ENCODE results near the gene TMTC2.
A peak's percentile ranks its signal among the peaks of the same experiment; 100 is the strongest.
"Not testable (repeated sequence)": the region's sequence is repeated elsewhere in the genome, so short reads cannot be mapped to it uniquely, and the experiment has no call there.

Gene TMTC2

DNA sequence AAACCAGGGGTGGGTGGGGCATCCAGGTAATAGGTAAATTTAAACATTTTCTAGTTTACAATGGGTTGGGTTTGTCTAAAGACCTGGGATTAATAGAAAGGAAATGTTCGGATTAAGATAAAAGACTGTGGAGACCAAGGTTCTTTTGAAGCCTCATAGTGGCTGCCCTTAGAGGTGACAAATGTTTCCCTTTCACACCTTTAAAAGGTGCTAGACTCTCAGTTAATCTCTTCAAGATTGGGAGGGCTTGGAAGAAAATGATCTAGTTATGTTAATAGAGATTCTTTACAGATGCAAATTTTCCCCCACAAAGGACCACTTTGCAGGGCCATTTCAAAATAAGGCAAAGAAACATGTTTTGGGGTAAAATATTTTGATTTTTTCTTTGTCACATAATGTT is 39.0 kb downstream of the TMTC2 start:
- DNase-seq (ENCODE audit: low read depth, low spot score), result no peak

DNA sequence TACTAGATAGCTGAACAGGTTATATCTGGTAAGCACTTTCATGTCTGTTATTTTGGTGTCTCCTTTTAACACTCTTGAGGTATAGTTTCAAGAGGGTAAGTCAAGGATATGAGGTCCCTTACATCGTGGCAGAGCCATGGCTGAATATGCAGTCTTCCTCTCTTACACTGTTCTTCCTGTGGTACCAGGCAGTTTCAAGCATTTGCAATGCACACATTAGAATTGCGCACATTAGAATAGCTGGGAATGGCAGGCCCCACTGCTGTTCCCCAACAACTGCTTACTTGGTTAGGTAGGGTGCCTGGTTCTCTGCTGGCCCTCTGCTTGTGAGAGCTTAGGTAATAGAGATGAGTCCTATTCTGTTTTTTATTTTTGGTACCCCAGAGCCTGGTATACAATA is 41.2 kb downstream of the TMTC2 start:
- no peak for DNase-seq (ENCODE audit: low read depth, low spot score)

DNA sequence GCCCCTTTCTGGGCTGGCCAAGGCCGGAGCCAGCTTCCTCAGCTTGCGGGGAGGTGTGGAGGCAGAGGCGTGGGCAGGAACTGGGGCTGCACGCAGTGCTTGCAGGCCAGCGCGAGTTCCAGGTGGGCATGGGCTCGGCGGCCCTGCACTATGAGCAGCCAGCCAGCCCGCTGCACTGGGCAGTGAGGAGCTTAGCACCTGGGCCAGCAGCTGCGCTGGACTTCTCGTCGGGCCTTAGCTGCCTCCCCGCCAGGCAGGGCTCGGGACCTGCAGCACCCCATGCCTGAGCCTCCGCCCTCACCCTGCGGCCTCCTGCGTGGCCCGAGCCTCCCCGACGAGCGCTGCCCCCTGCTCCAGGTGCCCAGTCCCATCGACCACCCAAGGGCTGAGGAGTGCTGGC is 42.0 kb downstream of the TMTC2 start:
- no peak for DNase-seq (ENCODE audit: low read depth, low spot score)

DNA sequence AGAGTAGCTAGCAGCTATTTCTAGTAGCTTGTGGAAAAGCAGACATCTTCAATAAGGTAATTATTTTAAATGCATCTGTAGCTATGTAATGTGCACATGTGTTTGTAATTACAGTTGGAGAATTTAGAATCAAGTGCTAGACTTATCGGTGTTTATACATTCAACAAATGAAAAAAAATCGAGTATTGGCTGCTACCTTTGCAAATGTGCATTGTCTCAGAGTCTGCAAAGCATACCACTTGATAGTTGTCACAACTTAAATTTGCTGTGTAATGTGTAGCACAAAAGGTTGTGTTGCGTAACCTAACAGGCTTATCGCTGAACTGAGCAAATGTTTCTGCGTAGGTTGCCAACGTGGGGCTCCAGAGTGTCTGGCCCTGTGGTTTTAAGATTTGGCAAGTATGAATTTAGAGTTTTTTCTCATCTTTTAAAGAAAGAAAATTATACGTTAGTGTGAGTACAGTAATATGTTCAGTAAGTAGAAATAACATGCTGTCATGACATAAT is 44.3 kb downstream of the TMTC2 start:
- peak; percentile 46 for DNase-seq (ENCODE audit: low read depth, low spot score)

DNA sequence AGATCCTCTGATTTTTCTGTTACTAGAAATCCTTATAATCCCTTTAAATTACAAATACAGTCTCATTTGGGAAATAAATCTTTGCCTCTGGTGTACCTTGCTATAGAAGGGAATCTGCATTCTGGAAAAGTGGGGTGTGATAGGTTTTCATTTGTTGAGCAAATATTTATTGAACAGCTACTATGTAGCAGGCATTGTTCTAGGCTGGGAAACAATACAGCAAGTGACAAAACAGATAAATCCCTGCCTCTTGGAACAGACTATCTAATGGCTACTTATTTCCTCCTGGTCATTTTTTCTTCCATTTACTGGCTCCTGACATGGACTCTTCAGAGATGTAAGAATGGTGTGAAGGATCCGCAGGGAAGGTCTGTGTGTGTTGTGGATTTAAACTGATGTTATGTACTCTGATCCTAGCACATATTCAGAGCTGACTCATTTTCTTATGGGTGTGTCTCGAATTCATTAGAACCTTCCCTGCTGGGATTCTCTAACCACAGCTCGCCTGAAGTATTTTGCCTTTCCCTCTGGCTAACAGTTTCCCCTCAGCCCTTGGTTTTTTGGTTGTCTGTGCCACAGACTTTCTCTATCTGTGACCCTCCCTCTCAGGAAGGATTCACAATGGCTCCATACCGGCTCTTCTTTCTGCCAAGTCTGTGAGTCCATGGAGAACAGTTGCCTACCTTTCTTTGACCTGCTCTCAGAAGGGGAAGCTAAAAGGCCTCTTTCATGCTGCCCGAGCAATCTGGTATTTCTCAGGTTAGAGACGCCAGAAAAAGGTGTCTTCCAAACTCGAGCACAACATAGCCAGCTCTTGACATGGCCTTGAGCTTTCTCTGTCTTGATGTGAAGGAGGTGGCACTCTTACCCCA is 53.7 kb downstream of the TMTC2 start:
- DNase-seq (ENCODE audit: low read depth, low spot score), result peak; percentile 88

DNA sequence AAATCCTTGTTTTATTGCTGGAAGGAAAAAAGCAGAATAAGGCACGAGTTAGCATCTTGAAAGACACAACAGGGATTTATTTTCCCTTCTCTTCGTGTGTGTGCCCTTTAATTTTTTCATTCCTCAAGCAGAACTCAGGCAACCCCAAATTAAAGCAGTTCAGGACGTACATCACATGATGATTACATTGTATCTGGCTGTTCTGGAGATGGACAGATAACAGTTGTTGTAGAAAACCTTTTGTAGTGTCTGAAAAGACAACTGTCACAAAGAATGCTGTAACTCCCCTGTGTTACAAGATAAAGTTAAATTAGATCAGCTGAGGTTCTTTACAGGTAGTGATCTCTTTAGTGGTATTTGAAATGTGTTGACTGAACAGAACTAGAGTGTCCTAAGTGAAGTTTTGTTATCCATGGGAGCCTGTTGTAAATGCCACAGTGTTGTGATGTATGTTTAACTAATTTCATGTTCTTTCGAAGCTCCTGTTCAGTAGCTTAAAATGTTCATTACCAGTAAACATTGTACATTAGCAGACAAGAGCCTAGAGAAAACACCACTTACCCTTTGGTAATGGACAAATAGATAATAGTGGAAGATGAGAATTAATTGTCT is 58.5 kb downstream of the TMTC2 start:
- DNase-seq (ENCODE audit: low read depth, low spot score), result no peak

DNA sequence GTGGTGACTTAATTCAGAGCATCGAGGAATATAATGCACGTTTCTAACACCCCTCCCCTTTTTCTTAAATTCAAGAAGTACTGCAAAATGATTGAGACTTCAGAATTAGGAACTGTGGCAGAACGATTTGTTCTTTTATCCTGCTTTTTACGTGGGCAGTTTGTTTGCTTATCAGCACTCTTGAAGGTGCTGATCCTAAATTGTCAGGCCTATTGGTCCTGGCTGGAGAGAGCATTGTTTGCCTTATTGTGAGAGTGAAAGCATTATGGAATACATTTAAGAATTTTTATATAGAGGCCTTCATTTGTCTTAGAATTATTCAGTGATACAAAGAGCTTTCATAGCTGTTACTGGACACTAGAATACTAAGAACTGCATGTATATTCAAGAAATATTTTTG is 59.1 kb downstream of the TMTC2 start:
- no peak for DNase-seq (ENCODE audit: low read depth, low spot score)

DNA sequence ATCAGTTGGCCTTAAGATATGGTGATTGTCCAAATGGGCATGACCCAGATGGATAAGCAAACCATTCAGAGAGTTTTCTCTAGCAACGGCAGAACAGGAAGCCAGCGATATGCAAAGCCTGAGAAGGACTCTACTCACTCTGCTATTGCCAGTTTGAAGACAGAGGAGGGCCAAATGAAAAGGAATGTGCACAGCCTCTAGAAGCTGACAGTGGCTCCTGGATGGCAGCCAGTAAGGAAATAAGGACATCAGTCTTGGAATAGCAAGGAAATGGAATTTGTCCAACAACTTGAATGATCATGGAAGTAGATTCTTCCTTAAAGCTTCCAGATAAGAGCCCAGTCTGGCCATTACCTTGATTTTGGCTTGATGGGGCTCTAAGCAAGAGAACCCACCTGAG is 60.0 kb downstream of the TMTC2 start:
- DNase-seq (ENCODE audit: low read depth, low spot score), result no peak

DNA sequence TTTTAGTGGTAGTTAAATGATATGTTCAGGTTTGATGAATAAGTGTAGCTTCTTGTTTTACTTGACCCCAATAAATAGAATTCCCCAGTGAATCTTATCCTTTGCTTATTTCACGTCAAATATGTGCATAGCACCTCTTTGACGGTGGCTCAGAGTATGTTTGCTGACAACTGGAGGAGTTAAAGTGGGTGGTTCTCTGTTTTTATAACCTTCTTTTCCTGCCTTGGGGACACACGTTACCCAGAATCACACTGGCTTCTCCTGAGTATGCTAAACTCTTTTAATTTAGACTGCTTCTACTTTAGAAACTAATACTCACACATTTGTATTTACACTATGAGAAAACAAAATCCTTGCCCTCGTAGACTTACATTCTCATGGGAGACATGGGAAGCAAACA is 62.3 kb downstream of the TMTC2 start:
- no peak for DNase-seq (ENCODE audit: low read depth, low spot score)

DNA sequence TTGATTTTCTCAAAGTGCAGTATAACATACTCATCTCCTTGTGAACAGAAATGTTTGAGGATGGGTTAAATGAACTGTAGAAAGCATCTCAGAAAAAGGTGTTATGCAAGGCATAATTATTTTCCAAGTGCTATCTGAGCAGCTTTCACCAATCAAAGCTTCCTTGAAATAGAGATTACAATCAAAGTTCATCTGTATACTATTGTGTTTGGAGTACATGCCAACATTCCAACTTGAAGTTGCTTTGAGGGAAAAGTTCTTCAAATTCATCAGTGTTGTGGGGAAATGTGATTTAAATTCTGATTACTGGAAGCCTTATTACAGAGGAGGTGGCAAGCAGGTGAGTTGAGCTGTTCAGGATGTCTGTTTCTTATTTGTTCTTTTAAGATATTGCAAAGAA is 68.2 kb downstream of the TMTC2 start:
- peak; percentile 16 for DNase-seq (ENCODE audit: low read depth, low spot score)

DNA sequence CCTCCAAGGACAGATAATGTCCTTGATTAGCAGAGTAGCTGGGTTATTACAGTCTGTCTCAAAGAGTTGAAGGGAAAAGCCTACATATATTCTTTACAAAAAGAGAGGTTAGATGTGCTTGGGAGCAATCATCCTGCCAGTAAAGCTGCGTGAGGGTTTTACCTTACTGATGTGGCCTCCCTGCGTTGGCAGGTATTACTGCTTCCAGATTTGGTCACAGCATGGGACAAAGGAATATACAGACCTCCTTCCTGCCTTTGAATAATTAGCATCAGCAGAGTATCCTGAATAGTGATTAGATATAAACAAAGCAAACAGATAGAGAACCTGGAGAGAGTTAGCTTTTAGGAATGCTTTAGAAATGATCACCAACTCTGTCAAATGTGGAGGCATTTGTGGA is 69.6 kb downstream of the TMTC2 start:
- DNase-seq (ENCODE audit: low read depth, low spot score), result no peak

DNA sequence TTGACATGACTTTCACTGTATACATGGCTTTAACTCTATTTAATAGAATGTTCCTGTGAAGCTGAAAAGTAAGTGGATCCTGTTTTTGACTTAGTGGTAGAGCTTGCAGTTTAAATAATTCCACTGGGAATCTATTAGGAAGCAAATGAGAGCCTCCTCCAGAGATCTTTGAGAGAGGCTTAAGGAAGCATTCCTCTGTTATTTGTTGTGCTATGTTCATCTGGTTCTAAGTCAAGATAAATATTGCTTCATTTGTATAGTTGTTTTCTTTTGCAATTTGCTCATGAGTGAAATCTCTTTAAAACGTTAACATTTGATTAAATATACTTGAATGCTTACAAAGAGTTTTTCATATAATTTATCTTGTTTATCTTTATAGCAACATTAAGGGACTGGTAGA is 70.4 kb downstream of the TMTC2 start:
- DNase-seq (ENCODE audit: low read depth, low spot score), result peak; percentile 17

DNA sequence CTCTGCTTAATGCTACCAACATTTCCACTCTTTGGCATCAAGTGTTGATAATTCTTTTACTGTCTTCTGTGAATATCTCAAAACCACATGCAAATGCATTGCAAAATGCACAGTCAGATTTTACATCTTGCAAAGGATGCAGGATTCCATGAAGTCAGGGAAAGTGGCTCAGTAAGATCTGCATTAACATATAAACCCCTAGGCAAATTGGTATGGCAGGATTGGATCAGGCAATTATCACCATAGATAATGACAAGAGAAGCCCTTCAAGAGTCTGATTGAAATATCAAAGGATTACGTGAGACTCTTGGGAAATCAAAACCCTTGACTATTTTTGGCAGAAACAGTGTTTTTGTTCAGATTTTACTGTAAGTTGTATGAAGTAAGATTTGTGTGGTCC is 71.0 kb downstream of the TMTC2 start:
- DNase-seq (ENCODE audit: low read depth, low spot score), result no peak

DNA sequence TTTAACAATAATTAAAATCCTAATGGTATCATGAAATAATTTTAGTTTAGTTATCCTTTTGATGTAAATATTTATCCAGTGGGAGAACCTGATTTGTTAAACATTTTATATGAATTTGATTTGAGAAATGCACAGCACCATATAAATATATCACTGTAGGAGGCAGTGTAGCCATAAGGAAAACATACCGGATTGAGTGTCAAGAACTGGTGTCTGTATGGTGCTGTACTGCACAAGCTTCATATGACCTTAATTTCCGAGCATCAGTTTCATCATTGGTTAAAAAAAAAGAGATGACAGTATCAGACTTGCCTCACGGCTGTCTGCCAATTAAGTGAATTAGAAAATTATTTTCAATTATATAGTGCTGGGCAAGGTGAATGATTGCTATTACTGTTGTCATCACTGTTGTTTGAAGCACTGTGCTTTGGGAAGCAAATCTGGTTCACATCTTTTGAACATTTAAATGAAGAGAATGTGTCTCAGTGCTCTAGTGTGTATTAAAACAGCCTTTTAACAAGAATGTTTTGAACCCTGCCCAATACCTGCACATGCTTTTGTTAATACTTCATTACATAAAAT is 72.1 kb downstream of the TMTC2 start:
- DNase-seq (ENCODE audit: low read depth, low spot score), result no peak

DNA sequence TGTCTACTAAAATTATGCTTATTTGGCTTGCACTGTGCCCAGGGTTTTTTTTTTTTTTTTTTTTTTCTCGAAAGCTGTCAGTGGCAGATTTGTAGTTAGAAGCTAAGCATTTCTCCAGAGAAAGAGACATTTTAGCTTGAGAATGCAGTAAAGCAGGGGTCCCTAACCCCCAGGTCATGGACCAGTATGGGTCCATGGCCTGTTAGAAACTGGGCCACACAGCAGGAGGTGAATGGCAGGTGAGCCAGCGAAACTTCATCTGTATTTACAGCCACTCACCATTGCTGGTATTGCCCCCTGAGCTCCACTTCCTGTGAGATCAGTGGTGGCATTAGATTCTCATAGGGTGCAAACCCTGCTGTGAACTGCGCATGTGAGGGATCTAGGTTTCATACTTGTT is 73.7 kb downstream of the TMTC2 start:
- DNase-seq (ENCODE audit: low read depth, low spot score), result no peak

DNA sequence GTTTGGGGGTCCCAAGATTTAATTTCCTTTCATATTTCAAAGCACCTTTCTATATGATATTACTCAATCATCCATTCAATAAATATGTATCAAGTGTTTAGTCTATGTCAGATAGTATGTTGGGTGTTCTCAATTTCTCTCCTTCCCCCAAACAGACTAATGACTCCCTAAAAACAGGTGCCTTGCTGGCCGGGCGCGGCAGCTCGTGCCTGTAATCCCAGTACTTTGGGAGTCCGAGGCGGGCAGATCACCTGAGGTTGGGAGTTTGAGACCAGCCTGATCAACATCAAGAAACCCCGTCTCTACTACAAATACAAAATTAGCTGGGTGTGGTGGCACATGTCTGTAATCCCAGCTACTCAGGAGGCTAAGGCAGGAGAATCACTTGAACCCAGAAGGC is 78.5 kb downstream of the TMTC2 start:
- not testable (repeated sequence) for DNase-seq (ENCODE audit: low read depth, low spot score)

DNA sequence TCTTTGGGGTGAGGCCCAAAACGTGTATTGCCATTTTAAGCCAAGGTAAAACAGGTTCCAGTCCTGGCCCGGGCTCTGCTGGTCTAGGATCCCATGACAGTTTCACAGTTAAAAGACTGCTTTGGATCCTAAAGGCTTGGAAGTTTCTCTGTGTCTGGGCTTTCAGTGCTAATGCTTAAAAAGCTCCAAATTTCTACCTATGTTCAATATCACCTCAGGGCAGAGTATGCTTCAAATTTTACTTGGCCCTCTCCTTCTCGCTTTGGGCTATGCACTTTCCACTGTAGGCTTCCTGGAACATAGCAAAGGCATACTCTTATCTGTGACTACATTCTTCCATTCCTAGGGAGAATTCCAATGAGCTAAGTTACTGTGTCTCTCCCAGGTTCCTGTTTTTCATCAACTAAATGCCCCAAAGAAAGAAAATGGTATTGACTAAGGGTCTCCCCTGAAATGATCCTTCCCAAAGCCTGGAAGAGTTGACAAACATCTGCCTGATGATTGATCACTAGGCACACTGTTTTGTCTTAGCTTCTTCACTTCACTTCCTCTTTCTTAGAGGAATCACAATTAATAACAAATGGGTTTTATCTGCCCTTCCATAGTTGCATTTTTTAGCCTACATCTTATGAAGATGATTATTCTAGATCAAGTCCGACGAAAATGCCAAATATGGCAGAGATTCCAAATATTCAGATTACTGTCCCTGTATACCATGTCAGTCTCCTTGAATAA is 79.4 kb downstream of the TMTC2 start:
- DNase-seq (ENCODE audit: low read depth, low spot score), result peak; percentile 29

DNA sequence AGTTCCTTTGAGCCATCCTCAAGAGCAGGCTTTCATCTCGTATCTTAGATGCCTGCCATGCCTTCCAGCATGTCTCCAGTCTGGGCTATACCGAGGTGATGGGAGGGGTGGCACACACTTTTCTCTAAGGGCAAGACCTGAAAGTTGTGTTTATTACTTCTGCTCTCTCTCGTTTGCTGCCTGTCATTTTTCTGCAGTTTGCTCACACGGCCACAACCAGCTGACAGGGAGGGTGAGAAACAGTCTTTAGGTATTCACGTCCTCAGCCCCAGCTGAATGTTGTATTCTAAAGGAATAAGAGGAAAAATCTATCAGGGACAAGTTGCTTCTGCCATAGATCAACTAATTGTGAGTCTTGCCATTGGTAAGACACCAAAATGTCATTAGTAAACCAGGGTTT is 88.0 kb downstream of the TMTC2 start:
- DNase-seq (ENCODE audit: low read depth, low spot score), result peak; percentile 12

DNA sequence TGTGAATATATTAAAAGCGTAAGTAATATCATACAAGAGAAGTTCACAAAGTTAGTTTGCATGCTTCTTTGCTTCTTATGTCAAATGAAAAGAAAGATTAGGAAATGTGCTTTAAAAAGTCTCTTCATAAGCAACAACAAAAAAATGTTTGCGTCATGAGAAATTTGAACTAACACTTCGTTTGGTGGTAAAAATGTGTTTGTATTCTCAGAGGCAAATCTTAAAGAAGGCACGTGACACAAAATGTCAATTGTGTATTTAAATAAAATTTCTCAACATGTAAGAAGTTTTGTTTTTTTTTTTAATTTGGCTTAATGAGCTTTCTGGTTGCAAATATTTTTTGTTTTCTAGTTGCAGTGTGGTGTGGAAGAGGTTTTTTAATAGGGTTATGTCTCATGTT is 93.8 kb downstream of the TMTC2 start:
- no peak for DNase-seq (ENCODE audit: low read depth, low spot score)

DNA sequence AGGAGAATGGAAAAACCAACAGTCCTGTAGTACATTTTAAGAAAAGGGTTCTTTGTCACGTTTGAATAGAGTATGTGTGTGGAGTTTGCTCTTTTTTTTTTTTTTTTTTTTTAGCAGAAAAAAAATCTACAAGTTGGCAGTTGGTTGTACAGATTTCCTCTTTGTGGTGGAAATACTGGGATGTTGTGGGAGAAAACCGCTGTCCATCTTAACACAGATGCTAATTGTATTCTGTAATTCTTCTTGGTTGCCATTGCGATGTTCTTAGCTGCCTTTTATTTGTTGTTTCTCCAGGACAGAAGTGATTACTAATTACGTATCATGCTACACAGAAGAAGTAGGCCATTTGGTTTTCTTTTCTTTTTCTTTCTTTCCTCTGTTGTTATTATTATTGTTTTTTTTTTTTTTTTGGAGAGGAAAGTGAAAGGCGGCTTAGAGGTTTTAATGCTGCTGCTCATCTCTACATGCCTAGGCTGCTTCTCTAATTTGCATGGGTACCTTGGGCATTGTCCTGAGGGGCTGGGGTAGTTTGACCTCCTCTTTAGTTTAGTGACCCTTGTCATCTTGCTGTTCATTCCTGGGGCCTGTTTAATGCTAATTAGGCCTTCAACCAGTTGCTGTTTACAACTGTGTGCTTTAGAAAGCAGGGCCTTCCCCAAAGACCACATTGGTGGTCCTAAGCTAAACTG is 94.7 kb downstream of the TMTC2 start:
- DNase-seq (ENCODE audit: low read depth, low spot score), result peak; percentile 73

DNA sequence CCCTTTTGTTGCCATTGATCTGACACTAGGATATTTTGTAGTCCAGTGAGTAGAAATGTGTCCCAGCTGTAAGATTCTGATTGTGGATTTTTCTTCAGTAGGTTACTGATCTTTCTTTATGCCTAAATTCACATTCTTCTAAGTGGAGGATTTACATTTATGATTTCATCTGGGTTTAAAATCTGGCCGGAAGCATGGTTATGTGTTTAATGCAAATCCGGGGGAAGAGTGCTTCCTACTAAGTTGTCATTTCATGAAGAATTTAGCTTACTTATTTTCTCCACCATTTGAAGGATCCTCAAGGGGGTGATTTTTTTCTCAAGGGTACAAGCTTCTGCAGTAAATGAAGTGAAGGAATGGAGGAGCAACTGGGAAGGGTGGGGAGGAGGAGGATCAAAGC is 96.7 kb downstream of the TMTC2 start:
- DNase-seq (ENCODE audit: low read depth, low spot score), result no peak

DNA sequence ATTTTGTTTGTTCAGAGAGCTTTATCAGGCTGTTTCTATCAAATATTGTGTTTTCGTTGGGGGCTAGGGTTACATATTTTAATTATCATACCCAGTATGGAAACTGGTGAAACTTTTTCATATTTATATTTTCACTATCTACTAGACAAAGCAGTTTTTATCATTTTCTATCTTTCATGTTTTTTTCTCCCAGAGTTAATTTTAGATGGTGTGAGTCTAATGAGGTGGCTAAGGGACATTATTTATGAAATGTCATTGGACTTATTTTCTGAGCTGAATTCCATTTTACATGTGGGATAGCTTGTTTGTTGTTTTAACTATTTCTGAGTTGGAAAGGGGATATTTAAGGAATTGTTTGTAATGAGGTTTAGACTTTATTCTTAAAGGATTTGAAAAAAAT is 100.3 kb downstream of the TMTC2 start:
- no peak for DNase-seq (ENCODE audit: low read depth, low spot score)
